ENCODE data around the gene EPB41L4B. TPM values are rescaled to one million over a fixed set of nuclear protein-coding genes. Genes with fewer than 3 reads are reported as not detected.

Gene EPB41L4B
- total RNA-seq, 1 experiment from 2014 or later = 8.1 TPM

GRCh38 chr9:109162677-109163076 lies 158.2 kb downstream of the EPB41L4B start:
- Histone ChIP-seq H3K4me1 (ENCODE audit: control insufficient read depth in 1 of 2, insufficient read depth in 2 of 2, low read length in 2 of 2) (no peaks in the 10 kb centered on the region), H4K20me1 (ENCODE audit: insufficient read depth) (no peaks in the 10 kb centered on the region), H3K4me3 (replicated peaks in 1 of 2; ENCODE audit: low read depth in 1 of 2, low read length in 2 of 2) (no peak overlapping the region), H2AFZ (ENCODE audit: low read depth, low read length, poor library complexity, severe bottlenecking) (no peak overlapping the region), H3K9me3 (ENCODE audit: control insufficient read depth in 1 of 2, insufficient read depth in 1 of 2, low read depth in 1 of 2, low read length in 2 of 2) (peaks cover 0 to 4% of the 10 kb centered on the region in 2 experiments; a peak in 1 of 4 replicates), H3K9me2 (ENCODE audit: insufficient read depth) (no peaks in the 10 kb centered on the region), H3K4me2 (ENCODE audit: low read length) (no peak overlapping the region), H3K36me3 (ENCODE audit: control insufficient read depth in 1 of 2, insufficient read depth in 2 of 2, low read length in 2 of 2) (no peaks in the 10 kb centered on the region), H3K79me2 (ENCODE audit: insufficient read depth, low read length) (no peaks in the 10 kb centered on the region), H3K9ac (ENCODE audit: low read length) (no peak overlapping the region), H3K27me3 (ENCODE audit: insufficient read depth, low read length) (0 out of 2 replicates have a peak, but pooled peaks cover 3% of the 10 kb centered on the region), H3K27ac (ENCODE audit: low read depth, low read length) (no peak overlapping the region)
- BruUV-seq (replicated peaks) = no TSS peak
- CTCF ChIA-PET = no interaction called here
- RAD21 ChIA-PET (ENCODE audit: low non-redundant PET in 1 of 2, low total read pairs in 2 of 2, uncharacterized antibody in 2 of 2, unreplicated experiment in 2 of 2) = no interaction called here
- DNase-seq (ENCODE audit: low read depth, low spot score) (no peak), ATAC-seq (no peak)
- intact Hi-C loops (cut with micrococcal nuclease) = no loop called here
- TF ChIP-seq JUND (IDR thresholded peaks at IDR 0.05) (no peak), SIN3A (IDR thresholded peaks at IDR 0.05; ENCODE audit: low read depth) (no peak), CTCF (IDR thresholded peaks at IDR 0.05 in 2 of 3, conservative IDR thresholded peaks at IDR 0.05 in 1 of 3; ENCODE audit: borderline replicate concordance in 1 of 3, insufficient read depth in 1 of 3, low read depth in 2 of 3, low read length in 2 of 3) (no peak), TCF7L2 (IDR thresholded peaks at IDR 0.05; ENCODE audit: borderline replicate concordance, extremely low read depth, insufficient read depth, insufficient read length) (no peak), EZH2phosphoT487 (IDR thresholded peaks at IDR 0.05; ENCODE audit: borderline replicate concordance) (no peak), SP1 (IDR thresholded peaks at IDR 0.05; ENCODE audit: low read depth) (no peak), ZNF274 (IDR thresholded peaks at IDR 0.05; ENCODE audit: low read depth, low read length) (no peak), POLR2AphosphoS5 (IDR thresholded peaks at IDR 0.05; ENCODE audit: low read depth, low read length) (no peak), RAD21 (IDR thresholded peaks at IDR 0.05; ENCODE audit: low read depth) (no peak), YY1 (IDR thresholded peaks at IDR 0.05; ENCODE audit: extremely low read depth, insufficient replicate concordance, low read depth, low read length) (no peak), EGR1 (IDR thresholded peaks at IDR 0.05; ENCODE audit: low read depth) (no peak), REST (IDR thresholded peaks at IDR 0.05; ENCODE audit: low read depth) (no peak), EZH2 (IDR thresholded peaks at IDR 0.05) (no peak), CBX3 (IDR thresholded peaks at IDR 0.05; ENCODE audit: low read depth) (no peak), CEBPB (IDR thresholded peaks at IDR 0.05; ENCODE audit: low read depth) (no peak), SRF (IDR thresholded peaks at IDR 0.05; ENCODE audit: low read depth) (no peak), ELF1 (IDR thresholded peaks at IDR 0.05; ENCODE audit: borderline replicate concordance, low read depth) (no peak), FOSL1 (IDR thresholded peaks at IDR 0.05; ENCODE audit: low read depth) (no peak), MAX (IDR thresholded peaks at IDR 0.05) (no peak)
- POLR2A ChIA-PET = no interaction called here
